ENCODE results near the gene TRIP12.

GRCh38 chr2:229910147-229910831, 11.5 kb downstream of the TRIP12 start:
- TF ChIP-seq REST (IDR thresholded peaks at IDR 0.05; ENCODE audit: low read depth, low read length) (no peak), CTCF (IDR thresholded peaks at IDR 0.05) (no peak), EZH2phosphoT487 (IDR thresholded peaks at IDR 0.05; ENCODE audit: borderline replicate concordance, low read depth) (no peak), TAF1 (IDR thresholded peaks at IDR 0.05; ENCODE audit: borderline replicate concordance, low read depth, low read length) (no peak), RAD21 (IDR thresholded peaks at IDR 0.05; ENCODE audit: low read length) (no peak), MAX (IDR thresholded peaks at IDR 0.05; ENCODE audit: low read depth) (no peak), MEF2A (IDR thresholded peaks at IDR 0.05; ENCODE audit: borderline replicate concordance, low read depth) (no peak), RCOR1 (IDR thresholded peaks at IDR 0.05; ENCODE audit: low read length) (no peak), EP300 (IDR thresholded peaks at IDR 0.05; ENCODE audit: borderline replicate concordance in 1 of 2, low read depth in 1 of 2, low read length in 1 of 2) (no peak)

All from SK-N-SH (cell line).